SK-N-SH (cell line): ENCODE data around the gene PSEN2. TPM values are rescaled to one million over a fixed set of nuclear protein-coding genes. Genes with fewer than 3 reads are reported as not detected.

ENCODE experiments used
- CTCF ChIA-PET: fragments of 300-600, 350-600 bp; formaldehyde crosslinking; extraction: SDS; loops from one replicate; lab custom pipeline; 2021; lab: Yijun Ruan, JAX
- POLR2A ChIA-PET: fragments of 350-600 bp; sonication (Branson Sonifier 250); formaldehyde crosslinking; extraction: SDS; loops from one replicate; lab custom pipeline; 2020; ENCODE audit warnings: antibody characterized with exemption, inconsistent platforms; lab: Yijun Ruan, JAX
- DNase-seq: peaks from one replicate; pipeline ENCODE4 v3.0.0; 2012
- H2AFZ ChIP-seq: fragments of 200-600 bp; sonication (generic); 2 replicates; pipeline ENCODE4 v1.8.1; 2016; ENCODE audit warnings: antibody characterized with exemption, mild to moderate bottlenecking, low read depth
- H3F3A ChIP-seq: fragments of 200-600 bp; sonication (generic); replicated peaks from 2 replicates; pipeline ENCODE3; 2016; ENCODE audit warnings: antibody characterized with exemption, mild to moderate bottlenecking; ENCODE audit not compliant: insufficient read depth
- H3K27ac ChIP-seq, 2 experiments: fragments of 200-500 bp in 1 of 2; fragments of 200-600 bp in 1 of 2; sonication (Bioruptor generic) in 1 of 2; sonication (generic), shearing (Covaris generic) in 1 of 2; 2 replicates each; pipeline versions ENCODE4 v1.5.1 to v1.6.1; 2014 to 2016; ENCODE audit warnings: low read depth in 2 of 2, inconsistent platforms in 1 of 2, low read length in 1 of 2, mild to moderate bottlenecking in 1 of 2, mixed read lengths in 1 of 2
- H3K27me3 ChIP-seq: fragments of 200-600 bp; sonication (generic), shearing (Covaris generic); 2 replicates; pipeline ENCODE4 v1.6.1; 2016; ENCODE audit warnings: mixed run types; ENCODE audit not compliant: insufficient read depth
- H3K36me3 ChIP-seq, 2 experiments: fragments of 200-500 bp in 1 of 2; fragments of 200-600 bp in 1 of 2; sonication (Bioruptor generic) in 1 of 2; sonication (generic) in 1 of 2; replicated peaks in 1 of 2; 2 replicates each; pipeline versions ENCODE3 to v1.5.1; 2014 to 2016; ENCODE audit warnings: low read length in 1 of 2, mild to moderate bottlenecking in 1 of 2; ENCODE audit not compliant: insufficient read depth in 2 of 2, control insufficient read depth in 1 of 2
- H3K4me1 ChIP-seq, 2 experiments: fragments of 200-500 bp in 1 of 2; fragments of 200-600 bp in 1 of 2; sonication (Bioruptor generic) in 1 of 2; sonication (generic), shearing (Covaris generic) in 1 of 2; 2 replicates each; pipeline versions ENCODE4 v1.5.1 to v1.6.1; 2014 to 2016; ENCODE audit warnings: low read depth in 1 of 2, low read length in 1 of 2, mixed run types in 1 of 2; ENCODE audit not compliant: insufficient read depth in 2 of 2, control insufficient read depth in 1 of 2
- H3K4me2 ChIP-seq: fragments of 200-600 bp; sonication (generic), shearing (Covaris generic); 2 replicates; pipeline ENCODE4 v1.6.1; 2017; ENCODE audit warnings: mixed run types
- H3K4me3 ChIP-seq, 2 experiments: fragments of 200-500 bp in 1 of 2; fragments of 200-600 bp in 1 of 2; sonication (Bioruptor generic) in 1 of 2; sonication (generic), shearing (Covaris generic) in 1 of 2; 2 replicates each; pipeline versions ENCODE4 v1.5.1 to v1.8.1; 2014 to 2016; ENCODE audit warnings: low read depth in 2 of 2, inconsistent platforms in 1 of 2, low read length in 1 of 2, mild to moderate bottlenecking in 1 of 2, mixed read lengths in 1 of 2, moderate library complexity in 1 of 2
- H3K79me2 ChIP-seq: fragments of 200-600 bp; sonication (generic); 2 replicates; pipeline ENCODE4 v1.8.1; 2017; ENCODE audit warnings: mild to moderate bottlenecking; ENCODE audit not compliant: insufficient read depth
- H3K9ac ChIP-seq: fragments of 200-600 bp; sonication (generic); 2 replicates; pipeline ENCODE4 v1.6.1; 2017; ENCODE audit warnings: mixed run types
- H3K9me2 ChIP-seq: fragments of 200-600 bp; sonication (generic); 2 replicates; pipeline ENCODE4 v1.6.1; 2017; ENCODE audit warnings: mixed run types
- H3K9me3 ChIP-seq: fragments of 200-600 bp; sonication (generic); 2 replicates; pipeline ENCODE4 v1.6.1; 2017; ENCODE audit warnings: mixed run types, mild to moderate bottlenecking, moderate library complexity
- H4K20me1 ChIP-seq: fragments of 200-600 bp; sonication (generic); 2 replicates; pipeline ENCODE4 v1.6.1; 2017; ENCODE audit warnings: mild to moderate bottlenecking, mixed run types; ENCODE audit not compliant: insufficient read depth
- EP300 ChIP-seq, 2 experiments: IDR thresholded peaks; 2 replicates each; pipeline versions ENCODE4 v1.4.0 to v1.6.1; 2012; ENCODE audit warnings: borderline replicate concordance in 1 of 2, low read depth in 1 of 2, low read length in 1 of 2
- GABPA ChIP-seq: IDR thresholded peaks from 2 replicates; pipeline ENCODE4 v1.4.0; 2012; ENCODE audit warnings: low read depth, mild to moderate bottlenecking
- GATA2 ChIP-seq: sonication (generic); formaldehyde crosslinking; IDR thresholded peaks from 2 replicates; pipeline ENCODE4 v1.5.0; 2020; ENCODE audit warnings: mild to moderate bottlenecking, missing genetic modification reagents
- MEF2A ChIP-seq: IDR thresholded peaks from 2 replicates; pipeline ENCODE4 v1.4.0; 2012; ENCODE audit warnings: low read depth, borderline replicate concordance
- RFX5 ChIP-seq: IDR thresholded peaks from 2 replicates; pipeline ENCODE4 v1.6.1; 2012; ENCODE audit warnings: mild to moderate bottlenecking, improper control_type of control experiment, low read length
- RXRA ChIP-seq: IDR thresholded peaks from 2 replicates; pipeline ENCODE4 v1.4.0; 2012; ENCODE audit warnings: low read depth, mild to moderate bottlenecking, borderline replicate concordance
- TAF1 ChIP-seq: IDR thresholded peaks from 2 replicates; pipeline ENCODE4 v1.6.1; 2012; ENCODE audit warnings: low read depth, mild to moderate bottlenecking, low read length, moderate library complexity, borderline replicate concordance
- TEAD4 ChIP-seq: IDR thresholded peaks from 2 replicates; pipeline ENCODE4 v1.4.0; 2012; ENCODE audit warnings: mild to moderate bottlenecking, borderline replicate concordance; ENCODE audit not compliant: insufficient read depth
- YY1 ChIP-seq: IDR thresholded peaks from 2 replicates; pipeline ENCODE4 v1.4.0; 2012; ENCODE audit warnings: low read depth, mild to moderate bottlenecking
- WGBS: methylation state at CpG from one replicate; pipeline ENCODE4 v1.1.6; 2017; ENCODE audit warnings: low lambda C conversion rate; 5-methylcytosine and 5-hydroxymethylcytosine counted together
- polyA plus RNA-seq, 3 experiments: library from polyadenylated mRNA; depleted of rRNA; stranded (reverse); fragments of >200 nt; gene quantifications; 2 replicates each; pipeline ENCODE4 v1.2.3, GENCODE V29; 2012
- TF ChIP-seq, protein P1 (sequence below): IDR thresholded peaks from 2 replicates; pipeline ENCODE4 v1.4.0; 2012; ENCODE audit warnings: low read depth
- TF ChIP-seq, protein P2 (sequence below): IDR thresholded peaks from 2 replicates; pipeline ENCODE4; 2012

PSEN2 gene
- polyA plus RNA-seq, 1 of the 3 experiments (the other 2 are of a cell fraction): 20.2 TPM

DNA sequence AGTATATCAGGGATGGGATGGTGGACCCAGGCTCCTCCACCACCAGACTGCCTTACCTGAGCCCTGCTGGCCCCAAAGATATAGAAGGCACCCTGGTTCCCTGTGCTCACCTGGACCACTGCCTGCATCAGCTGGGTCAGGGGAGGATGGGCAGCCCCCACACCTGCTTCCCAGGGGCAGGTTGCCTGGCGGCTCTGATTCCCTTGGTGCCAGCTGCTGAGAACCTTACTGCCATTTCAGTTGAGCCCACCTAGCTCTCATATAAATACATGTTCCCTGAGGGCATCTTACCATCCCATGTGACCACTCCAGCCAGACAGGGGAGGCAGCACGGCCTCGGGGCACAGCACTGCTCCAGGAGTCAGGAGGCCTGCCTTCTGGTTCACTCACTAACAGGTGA lies 24.4 kb downstream of the PSEN2 start:
- Histone ChIP-seq H3K9me2 (no peaks in the 10 kb centered on the region), H3K27ac (no peak overlapping the region), H4K20me1 (no peaks in the 10 kb centered on the region), H3K9ac (no peak overlapping the region), H3K9me3 (no peaks in the 10 kb centered on the region), H3K4me2 (no peak overlapping the region), H3K27me3 (no peaks in the 10 kb centered on the region), H3K4me3 (no peak overlapping the region), H3K36me3 (peaks cover 0 to 27% of the 10 kb centered on the region in 2 experiments), H3K4me1 (no peaks in the 10 kb centered on the region), H3K79me2 (no peaks in the 10 kb centered on the region), H2AFZ (no peak overlapping the region), H3F3A (no peaks in the 10 kb centered on the region)
- WGBS: 100% methylated on average over 2 of the region's 3 CpGs
- POLR2A ChIA-PET: interaction anchor here (1.2 kb wide), 1 partner anchor 17 kb away, joined by 4 read pairs; no protein-coding TSS in a partner anchor
- CTCF ChIA-PET: no interaction called here
- TF ChIP-seq TEAD4 (no peak), RFX5 (no peak), EP300 (IDR thresholded peaks at IDR 0.05; ENCODE audit: borderline replicate concordance in 1 of 2, low read depth in 1 of 2, low read length in 1 of 2) (no peak)
- no peak for DNase-seq

DNA sequence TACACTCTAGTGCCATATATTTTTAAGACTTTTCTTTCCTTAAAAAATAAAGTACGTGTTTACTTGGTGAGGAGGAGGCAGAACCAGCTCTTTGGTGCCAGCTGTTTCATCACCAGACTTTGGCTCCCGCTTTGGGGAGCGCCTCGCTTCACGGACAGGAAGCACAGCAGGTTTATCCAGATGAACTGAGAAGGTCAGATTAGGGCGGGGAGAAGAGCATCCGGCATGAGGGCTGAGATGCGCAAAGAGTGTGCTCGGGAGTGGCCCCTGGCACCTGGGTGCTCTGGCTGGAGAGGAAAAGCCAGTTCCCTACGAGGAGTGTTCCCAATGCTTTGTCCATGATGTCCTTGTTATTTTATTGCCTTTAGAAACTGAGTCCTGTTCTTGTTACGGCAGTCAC lies 25.2 kb downstream of the PSEN2 start:
- Histone ChIP-seq H3K27me3 (no peaks in the 10 kb centered on the region), H3K36me3 (peaks cover 0 to 19% of the 10 kb centered on the region in 2 experiments), H3K4me2 (no peak overlapping the region), H3K4me1 (no peaks in the 10 kb centered on the region), H3K79me2 (no peaks in the 10 kb centered on the region), H3K9ac (no peak overlapping the region), H3F3A (no peaks in the 10 kb centered on the region), H3K9me3 (no peaks in the 10 kb centered on the region)
- POLR2A ChIA-PET: no interaction called here
- TF ChIP-seq MEF2A: no peak
- TF ChIP-seq, protein P1, sequence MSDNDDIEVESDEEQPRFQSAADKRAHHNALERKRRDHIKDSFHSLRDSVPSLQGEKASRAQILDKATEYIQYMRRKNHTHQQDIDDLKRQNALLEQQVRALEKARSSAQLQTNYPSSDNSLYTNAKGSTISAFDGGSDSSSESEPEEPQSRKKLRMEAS: no peak
- TF ChIP-seq, all 33 proteins: peak for 0
- Histone ChIP-seq H3K4me3 (no peak overlapping the region), H2AFZ (no peak overlapping the region), H4K20me1 (no peaks in the 10 kb centered on the region), H3K9me2 (no peaks in the 10 kb centered on the region), H3K27ac (no peak overlapping the region)
- DNase-seq: no peak
- CTCF ChIA-PET: interaction anchor here (1.4 kb wide), 1 partner anchor 16 kb away, joined by 3 read pairs; no protein-coding TSS in a partner anchor
- 90% methylated on average over 11 of the region's 11 CpGs for WGBS

DNA sequence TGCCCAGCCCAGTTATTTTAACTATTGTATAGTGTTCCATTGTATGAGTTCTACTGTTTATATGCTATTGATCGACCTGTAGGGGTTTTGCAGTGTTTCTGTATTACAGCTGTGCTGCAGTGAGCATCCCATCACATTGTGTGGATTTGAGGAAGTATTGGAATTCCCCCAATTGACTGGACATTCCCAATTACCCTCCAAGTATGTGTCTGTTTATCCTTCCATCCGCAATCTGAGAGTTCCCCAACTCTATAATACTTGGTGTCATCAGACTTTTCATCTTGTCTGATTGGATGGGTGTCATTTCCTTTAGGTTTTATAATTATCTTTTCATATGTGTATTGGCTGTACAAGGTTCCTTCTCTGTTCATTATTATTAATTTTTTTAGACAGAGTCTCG lies 27.8 kb downstream of the PSEN2 start:
- H3K9me2 ChIP-seq: no peaks in the 10 kb centered on the region
- POLR2A ChIA-PET: no interaction called here
- 83% methylated on average over 3 of the region's 3 CpGs for WGBS
- H3K27me3 ChIP-seq: no peaks in the 10 kb centered on the region
- H4K20me1 ChIP-seq: no peaks in the 10 kb centered on the region
- H3K27ac ChIP-seq: no peak overlapping the region
- H3K36me3 ChIP-seq: peaks cover 0 to 8% of the 10 kb centered on the region in 2 experiments
- H3K79me2 ChIP-seq: no peaks in the 10 kb centered on the region
- no peaks in the 10 kb centered on the region for H3F3A ChIP-seq
- H3K4me1 ChIP-seq: no peaks in the 10 kb centered on the region
- H3K4me2 ChIP-seq: no peak overlapping the region
- H3K9ac ChIP-seq: no peak overlapping the region
- H2AFZ ChIP-seq: no peak overlapping the region
- no peak for DNase-seq
- H3K9me3 ChIP-seq: no peaks in the 10 kb centered on the region
- TF ChIP-seq GATA2 (no peak), GABPA (no peak), YY1 (no peak), RXRA (no peak), TAF1 (no peak)
- TF ChIP-seq, protein P2, sequence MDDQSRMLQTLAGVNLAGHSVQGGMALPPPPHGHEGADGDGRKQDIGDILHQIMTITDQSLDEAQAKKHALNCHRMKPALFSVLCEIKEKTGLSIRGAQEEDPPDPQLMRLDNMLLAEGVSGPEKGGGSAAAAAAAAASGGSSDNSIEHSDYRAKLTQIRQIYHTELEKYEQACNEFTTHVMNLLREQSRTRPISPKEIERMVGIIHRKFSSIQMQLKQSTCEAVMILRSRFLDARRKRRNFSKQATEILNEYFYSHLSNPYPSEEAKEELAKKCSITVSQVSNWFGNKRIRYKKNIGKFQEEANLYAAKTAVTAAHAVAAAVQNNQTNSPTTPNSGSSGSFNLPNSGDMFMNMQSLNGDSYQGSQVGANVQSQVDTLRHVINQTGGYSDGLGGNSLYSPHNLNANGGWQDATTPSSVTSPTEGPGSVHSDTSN: no peak
- CTCF ChIA-PET: no interaction called here
- H3K4me3 ChIP-seq: no peak overlapping the region
